ENCODE results near the gene YJEFN3.

DNA sequence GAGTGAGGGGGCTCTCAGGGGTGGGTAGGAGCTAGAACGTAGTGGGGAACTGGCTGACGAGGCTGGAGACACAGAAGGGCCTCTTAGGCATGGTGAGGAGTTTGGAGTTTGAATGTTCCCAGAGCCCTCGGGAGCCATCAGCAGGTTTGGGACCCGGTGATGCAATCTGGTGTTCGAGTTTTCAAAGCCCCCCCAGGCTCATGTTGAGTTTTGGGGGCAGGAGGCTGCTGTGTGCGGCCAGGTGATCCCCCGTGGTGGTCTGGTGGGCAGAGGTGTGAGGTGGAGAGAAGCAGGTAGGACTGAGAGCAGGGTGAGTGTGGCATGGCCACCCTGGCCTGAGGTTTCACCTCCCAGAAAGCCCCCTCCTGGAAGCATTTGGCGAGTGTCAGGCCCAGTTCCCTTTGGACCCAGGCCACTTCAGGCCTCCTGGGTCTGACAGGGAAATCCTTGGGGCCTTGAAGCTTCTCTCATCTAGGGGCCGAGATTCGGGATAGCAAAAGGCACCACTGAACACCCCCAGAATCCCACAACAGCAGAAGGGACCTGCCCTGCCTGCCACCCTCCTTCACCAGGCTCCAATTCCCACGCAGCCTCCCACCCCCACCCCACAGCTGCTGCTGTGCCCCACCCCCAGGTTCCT is 1.2 kb downstream of the YJEFN3 start:
- TF ChIP-seq POLR2AphosphoS5 (IDR thresholded peaks at IDR 0.05): no peak
- no peak for TF ChIP-seq CTCF (IDR thresholded peaks at IDR 0.05)

All from prostate gland (tissue), 2 donors.